H9 (cell line): ENCODE results near the gene PCGF3. TPM values are rescaled to one million over a fixed set of nuclear protein-coding genes. Genes with fewer than 3 reads are reported as not detected.

Source experiments
- DNase-seq: peaks from one replicate; pipeline ENCODE4 v3.0.0-alpha.2; 2017
- H2AFZ ChIP-seq: one replicate; pipeline ENCODE4 v1.6.1; 2013; ENCODE audit warnings: mild to moderate bottlenecking, low read length, control low read depth, moderate library complexity
- H2AK5ac ChIP-seq: 2 replicates; pipeline ENCODE4 v1.6.1; 2013; ENCODE audit warnings: low read length, control low read depth, mixed read lengths; ENCODE audit not compliant: insufficient read length
- H2BK120ac ChIP-seq: one replicate; pipeline ENCODE4 v1.6.1; 2013; ENCODE audit warnings: low read depth, mild to moderate bottlenecking, low read length, control low read depth, inconsistent platforms; ENCODE audit not compliant: poor library complexity, severe bottlenecking
- H2BK12ac ChIP-seq: 2 replicates; pipeline ENCODE4 v1.6.1; 2013; ENCODE audit warnings: low read length, control low read depth, mixed read lengths, low read depth; ENCODE audit not compliant: insufficient read length
- H2BK15ac ChIP-seq: 2 replicates; pipeline ENCODE4 v1.6.1; 2013; ENCODE audit warnings: low read depth, low read length, control low read depth
- H2BK20ac ChIP-seq: one replicate; pipeline ENCODE4 v1.6.1; 2013; ENCODE audit warnings: low read depth, mild to moderate bottlenecking, low read length, control low read depth, inconsistent platforms; ENCODE audit not compliant: poor library complexity, severe bottlenecking
- H2BK5ac ChIP-seq: 2 replicates; pipeline ENCODE4 v1.6.1; 2013; ENCODE audit warnings: low read length, control low read depth, mixed read lengths; ENCODE audit not compliant: insufficient read length
- H3K14ac ChIP-seq: 2 replicates; pipeline ENCODE4 v1.6.1; 2013; ENCODE audit warnings: low read length, control low read depth; ENCODE audit not compliant: insufficient read depth
- H3K18ac ChIP-seq: 2 replicates; pipeline ENCODE4 v1.6.1; 2013; ENCODE audit warnings: low read depth, mild to moderate bottlenecking, mixed read lengths, low read length, control low read depth; ENCODE audit not compliant: insufficient read length
- H3K23ac ChIP-seq: 2 replicates; pipeline ENCODE4 v1.6.1; 2013; ENCODE audit warnings: low read length, control low read depth, mixed read lengths, low read depth; ENCODE audit not compliant: insufficient read length
- H3K23me2 ChIP-seq: 2 replicates; pipeline ENCODE4 v1.6.1; 2013; ENCODE audit warnings: low read depth, mild to moderate bottlenecking, mixed read lengths, low read length, control low read depth; ENCODE audit not compliant: insufficient read length, poor library complexity, severe bottlenecking
- H3K27ac ChIP-seq: 2 replicates; pipeline ENCODE4 v1.5.1; 2013; ENCODE audit warnings: low read length, control low read depth, mixed read lengths, low read depth; ENCODE audit not compliant: insufficient read length
- H3K27me3 ChIP-seq: 2 replicates; pipeline ENCODE4 v1.6.1; 2013; ENCODE audit warnings: low read length, control low read depth, inconsistent platforms; ENCODE audit not compliant: insufficient read depth
- H3K4ac ChIP-seq: 2 replicates; pipeline ENCODE4 v1.6.1; 2013; ENCODE audit warnings: low read depth, mild to moderate bottlenecking, control low read depth, inconsistent platforms, low read length, moderate library complexity
- H3K4me1 ChIP-seq: 2 replicates; pipeline ENCODE4 v1.6.1; 2013; ENCODE audit warnings: low read length, control low read depth, inconsistent platforms; ENCODE audit not compliant: insufficient read depth
- H3K4me2 ChIP-seq: 2 replicates; pipeline ENCODE4 v1.6.1; 2013; ENCODE audit warnings: low read length, control low read depth, mixed read lengths; ENCODE audit not compliant: insufficient read length, insufficient read depth
- H3K56ac ChIP-seq: 2 replicates; pipeline ENCODE4 v1.6.1; 2013; ENCODE audit warnings: low read depth, mild to moderate bottlenecking, mixed read lengths, low read length, control low read depth; ENCODE audit not compliant: insufficient read length
- H3K79me1 ChIP-seq: 2 replicates; pipeline ENCODE4 v1.6.1; 2013; ENCODE audit warnings: low read depth, mild to moderate bottlenecking, moderate library complexity, low read length, control low read depth, inconsistent platforms; ENCODE audit not compliant: insufficient read depth, poor library complexity, severe bottlenecking
- H3K79me2 ChIP-seq: 2 replicates; pipeline ENCODE4 v1.6.1; 2013; ENCODE audit warnings: low read length, control low read depth, inconsistent platforms; ENCODE audit not compliant: insufficient read depth
- H3K9ac ChIP-seq: 2 replicates; pipeline ENCODE4 v1.6.1; 2013; ENCODE audit warnings: low read length, control low read depth, mixed read lengths; ENCODE audit not compliant: insufficient read length; ENCODE audit errors: extremely low read depth
- H3K9me3 ChIP-seq: one replicate; pipeline ENCODE4 v1.6.1; 2013; ENCODE audit warnings: low read depth, low read length, inconsistent platforms; ENCODE audit not compliant: control insufficient read depth
- H3T11ph ChIP-seq: one replicate; pipeline ENCODE4 v1.6.1; 2013; ENCODE audit warnings: mild to moderate bottlenecking, low read length, control low read depth, inconsistent platforms
- H4K20me1 ChIP-seq: one replicate; pipeline ENCODE4 v1.6.1; 2013; ENCODE audit not compliant: control insufficient read depth, insufficient read length, insufficient read depth
- H4K5ac ChIP-seq: 2 replicates; pipeline ENCODE4 v1.6.1; 2013; ENCODE audit warnings: low read depth, mild to moderate bottlenecking, mixed read lengths, low read length, control low read depth; ENCODE audit not compliant: insufficient read length
- H4K8ac ChIP-seq: replicated peaks from 2 replicates; pipeline ENCODE4 v1.6.1; 2013; ENCODE audit warnings: low read length, control low read depth, mixed read lengths, low read depth; ENCODE audit not compliant: insufficient read length
- H4K91ac ChIP-seq: 2 replicates; pipeline ENCODE4 v1.6.1; 2013; ENCODE audit warnings: low read depth, mild to moderate bottlenecking, moderate library complexity, mixed read lengths, low read length, control low read depth; ENCODE audit not compliant: insufficient read length
- H3K27ac Mint-ChIP-seq, 3 experiments: 2 replicates in 2 of 3; 3 replicates in 1 of 3; pipeline ENCODE4 v1.8.0; 2020 to 2021; ENCODE audit warnings: mixed read lengths in 3 of 3, mild to moderate bottlenecking in 1 of 3, moderate library complexity in 1 of 3
- H3K27me3 Mint-ChIP-seq: 2 replicates; pipeline ENCODE4 v1.8.0; 2021; ENCODE audit warnings: low read depth, mild to moderate bottlenecking, moderate library complexity, mixed read lengths
- H3K36me3 Mint-ChIP-seq, 3 experiments: 2 replicates in 2 of 3; 3 replicates in 1 of 3; pipeline ENCODE4 v1.8.0; 2020 to 2021; ENCODE audit warnings: low read depth in 3 of 3, mixed read lengths in 3 of 3; ENCODE audit not compliant: insufficient read depth in 1 of 3
- H3K4me1 Mint-ChIP-seq, 2 experiments: 2 replicates each; pipeline ENCODE4 v1.8.0; 2020; ENCODE audit warnings: mixed read lengths in 2 of 2
- H3K4me3 Mint-ChIP-seq, 2 experiments: 2 replicates in 1 of 2; 3 replicates in 1 of 2; pipeline ENCODE4 v1.8.0; 2020 to 2021; ENCODE audit warnings: mild to moderate bottlenecking in 2 of 2, mixed read lengths in 2 of 2, moderate library complexity in 1 of 2
- H3K9me3 Mint-ChIP-seq, 2 experiments: 2 replicates in 1 of 2; 3 replicates in 1 of 2; pipeline ENCODE4 v1.8.0; 2020; ENCODE audit warnings: mild to moderate bottlenecking in 2 of 2, mixed read lengths in 2 of 2, moderate library complexity in 1 of 2
- CTCF ChIP-seq: fragments of 200-600 bp; sonication (generic); conservative IDR thresholded peaks from 3 replicates; pipeline ENCODE4 v1.8.0; 2021; ENCODE audit warnings: antibody characterized with exemption, mild to moderate bottlenecking
- WGBS: extraction: QIAGEN DNeasy Blood & Tissue Kit; methylation state at CpG from one replicate; pipeline ENCODE4 v1.1.7; 2013; ENCODE audit warnings: missing lambda C conversion rate, low lambda C conversion rate, mixed read lengths; ENCODE audit not compliant: insufficient read length; ENCODE audit errors: extremely low coverage; 5-methylcytosine and 5-hydroxymethylcytosine counted together
- total RNA-seq: library from RNA; stranded (reverse); gene quantifications from 2 replicates; pipeline ENCODE4 v1.2.1, GENCODE V29; 2021

PCGF3 gene
- total RNA-seq, 1 experiment from 2014 or later, result 43.1 TPM

- H3K27me3 Mint-ChIP-seq, result peaks cover 6% of the 10 kb centered on the region
- no peak overlapping the region for H3K9ac ChIP-seq
- WGBS, result no CpG with 5 or more reads among the region's 37 CpGs
These were observed 19.8 kb upstream of the PCGF3 start for GRCh38 chr4:685679-686412.

More at GRCh38 chr4:685679-686412, 19.8 kb upstream of the PCGF3 start:
- no peak overlapping the region for H3K14ac ChIP-seq
- H4K5ac ChIP-seq, result no peak overlapping the region
- H2BK120ac ChIP-seq, result no peak overlapping the region
- no peak overlapping the region for H2AK5ac ChIP-seq
- no peak overlapping the region for H2BK5ac ChIP-seq
- H2BK20ac ChIP-seq, result no peak overlapping the region
- H3T11ph ChIP-seq, result no peak overlapping the region
- H4K20me1 ChIP-seq, result no peaks in the 10 kb centered on the region
- peaks cover 0 to 3% (median 0%) of the 10 kb centered on the region in 3 experiments; a peak in 2 of 7 replicates for H3K36me3 Mint-ChIP-seq
- peaks cover 6 to 31% of the 10 kb centered on the region in 2 experiments for H3K4me1 Mint-ChIP-seq
- no peak overlapping the region for H2AFZ ChIP-seq
- no peak overlapping the region for H4K91ac ChIP-seq
- TF ChIP-seq CTCF, result no peak
- no peak overlapping the region for H3K4me3 Mint-ChIP-seq
- peaks cover 3% of the 10 kb centered on the region for H3K23me2 ChIP-seq
- no peaks in the 10 kb centered on the region for H3K9me3 ChIP-seq
- H3K27ac ChIP-seq, result no peak overlapping the region
- no peak overlapping the region for H2BK15ac ChIP-seq
- no peak overlapping the region for H3K18ac ChIP-seq
- no peaks in the 10 kb centered on the region; a peak in 1 of 5 replicates for H3K9me3 Mint-ChIP-seq
- H2BK12ac ChIP-seq, result no peak overlapping the region
- no peaks in the 10 kb centered on the region for H3K79me1 ChIP-seq
- H3K23ac ChIP-seq, result no peak overlapping the region
- no peak overlapping the region; a peak in 1 of 7 replicates for H3K27ac Mint-ChIP-seq
- no peak overlapping the region for H3K56ac ChIP-seq
- no peak overlapping the region for H3K4me2 ChIP-seq
- no peak overlapping the region for H3K4ac ChIP-seq
- H3K79me2 ChIP-seq, result no peaks in the 10 kb centered on the region
- H3K4me1 ChIP-seq, result peaks cover 7% of the 10 kb centered on the region; the same call in 1 of the 2 replicates
- DNase-seq, result no peak
- H3K27me3 ChIP-seq, result no peaks in the 10 kb centered on the region
- H4K8ac ChIP-seq, result no peak overlapping the region
